Effector memory CD4-positive, alpha-beta T cell (primary cell): ENCODE data around the gene RAB3GAP1.

Experiments
- DNase-seq, 3 donors: peaks; one replicate each; pipeline ENCODE4 v3.0.0-alpha.2; 2020
- H3K27ac ChIP-seq: 2 replicates; pipeline ENCODE4 v1.7.0; 2013; ENCODE audit warnings: mild to moderate bottlenecking, low read length, moderate library complexity; ENCODE audit not compliant: insufficient read depth, poor library complexity, severe bottlenecking
- H3K27me3 ChIP-seq: replicated peaks from 2 replicates; pipeline ENCODE4 v1.7.0; 2013; ENCODE audit warnings: mild to moderate bottlenecking, low read length; ENCODE audit not compliant: insufficient read depth, control insufficient read depth, poor library complexity, severe bottlenecking
- H3K36me3 ChIP-seq: 2 replicates; pipeline ENCODE4 v1.7.0; 2013; ENCODE audit warnings: mild to moderate bottlenecking, low read length, moderate library complexity; ENCODE audit not compliant: control insufficient read depth, insufficient read depth
- H3K4me1 ChIP-seq: 2 replicates; pipeline ENCODE4 v1.7.0; 2013; ENCODE audit warnings: low read length, mild to moderate bottlenecking; ENCODE audit not compliant: control insufficient read depth, insufficient read depth, poor library complexity, severe bottlenecking
- H3K4me3 ChIP-seq: 2 replicates; pipeline ENCODE4 v1.7.0; 2013; ENCODE audit warnings: low read length, low read depth, mild to moderate bottlenecking; ENCODE audit not compliant: insufficient read depth, poor library complexity, severe bottlenecking
- H3K9me3 ChIP-seq: 2 replicates; pipeline ENCODE4 v1.7.0; 2013; ENCODE audit warnings: mild to moderate bottlenecking, low read length, moderate library complexity; ENCODE audit not compliant: control insufficient read depth

RAB3GAP1 gene

GRCh38 chr2:135190799-135191198 is 138.7 kb downstream of the RAB3GAP1 start:
- no peaks in the 10 kb centered on the region for H3K4me1 ChIP-seq
- no peak for DNase-seq
- no peak overlapping the region for H3K27ac ChIP-seq
- no peak overlapping the region for H3K4me3 ChIP-seq
- H3K36me3 ChIP-seq, result no peaks in the 10 kb centered on the region
- H3K9me3 ChIP-seq, result no peaks in the 10 kb centered on the region
- no peaks in the 10 kb centered on the region for H3K27me3 ChIP-seq

GRCh38 chr2:135198481-135198880 is 146.4 kb downstream of the RAB3GAP1 start:
- DNase-seq, result no peak
- Histone ChIP-seq H3K36me3 (no peaks in the 10 kb centered on the region), H3K4me1 (no peaks in the 10 kb centered on the region), H3K27ac (no peak overlapping the region), H3K9me3 (no peaks in the 10 kb centered on the region), H3K27me3 (no peaks in the 10 kb centered on the region), H3K4me3 (no peak overlapping the region)

- H3K4me1 ChIP-seq, result no peaks in the 10 kb centered on the region
- no peak for DNase-seq
These were observed 150.7 kb downstream of the RAB3GAP1 start for GRCh38 chr2:135202751-135203150.

GRCh38 chr2:135203944-135204343 is 151.9 kb downstream of the RAB3GAP1 start:
- Histone ChIP-seq H3K36me3 (no peaks in the 10 kb centered on the region), H3K4me1 (no peaks in the 10 kb centered on the region), H3K9me3 (no peaks in the 10 kb centered on the region), H3K4me3 (no peak overlapping the region), H3K27ac (no peak overlapping the region), H3K27me3 (no peaks in the 10 kb centered on the region)
- no peak for DNase-seq

More at GRCh38 chr2:135202751-135203150, 150.7 kb downstream of the RAB3GAP1 start:
- H3K9me3 ChIP-seq, result no peaks in the 10 kb centered on the region
- no peak overlapping the region for H3K27ac ChIP-seq
- no peaks in the 10 kb centered on the region for H3K27me3 ChIP-seq
- H3K4me3 ChIP-seq, result no peak overlapping the region
- H3K36me3 ChIP-seq, result no peaks in the 10 kb centered on the region

- Histone ChIP-seq H3K27ac (no peak overlapping the region), H3K9me3 (no peaks in the 10 kb centered on the region), H3K4me3 (no peak overlapping the region), H3K4me1 (no peaks in the 10 kb centered on the region), H3K36me3 (no peaks in the 10 kb centered on the region), H3K27me3 (no peaks in the 10 kb centered on the region)
- no peak for DNase-seq
These were observed 155.9 kb downstream of the RAB3GAP1 start for GRCh38 chr2:135208016-135208415.

- H3K36me3 ChIP-seq, result no peaks in the 10 kb centered on the region
- H3K4me3 ChIP-seq, result no peak overlapping the region
- no peak overlapping the region for H3K27ac ChIP-seq
- no peaks in the 10 kb centered on the region for H3K9me3 ChIP-seq
- no peaks in the 10 kb centered on the region for H3K4me1 ChIP-seq
- H3K27me3 ChIP-seq, result no peaks in the 10 kb centered on the region
- no peak for DNase-seq
These were observed 160.7 kb downstream of the RAB3GAP1 start for GRCh38 chr2:135212757-135213156.

- DNase-seq, result no peak
- Histone ChIP-seq H3K9me3 (no peaks in the 10 kb centered on the region), H3K4me3 (no peak overlapping the region), H3K36me3 (no peaks in the 10 kb centered on the region), H3K4me1 (no peaks in the 10 kb centered on the region), H3K27me3 (no peaks in the 10 kb centered on the region), H3K27ac (no peak overlapping the region)
These were observed 166.3 kb downstream of the RAB3GAP1 start for GRCh38 chr2:135218426-135218825.

GRCh38 chr2:135219226-135219625 is 167.1 kb downstream of the RAB3GAP1 start:
- Histone ChIP-seq H3K27me3 (no peaks in the 10 kb centered on the region), H3K4me1 (no peaks in the 10 kb centered on the region), H3K9me3 (no peaks in the 10 kb centered on the region), H3K27ac (no peak overlapping the region), H3K4me3 (no peak overlapping the region), H3K36me3 (no peaks in the 10 kb centered on the region)
- DNase-seq, result no peak
